CD4-positive, alpha-beta T cell (primary cell): ENCODE results near the gene MEGF11. TPM values are rescaled to one million over a fixed set of nuclear protein-coding genes. Genes with fewer than 3 reads are reported as not detected.

ENCODE experiments used
- ATAC-seq: fragments of 200-7000 bp; cut with Tn5 transposase; one replicate; pipeline ENCODE4 v1.10.0; 2022; ENCODE audit warnings: mild to moderate bottlenecking; ENCODE audit not compliant: poor library complexity
- CTCF ChIA-PET: fragments of 350-600 bp; sonication (Branson Sonifier 250); formaldehyde crosslinking; loops from one replicate; lab custom pipeline; 2021; ENCODE audit warnings: antibody characterized with exemption, inconsistent platforms; lab: Charles Lee
- POLR2A ChIA-PET: fragments of 350-600 bp; sonication (Branson Sonifier 250); formaldehyde crosslinking; loops from one replicate; lab custom pipeline; 2021; ENCODE audit warnings: antibody characterized with exemption, inconsistent platforms; lab: Charles Lee
- DNase-seq, 14 experiments: peaks; one replicate each; pipeline ENCODE4 v3.0.0-alpha.2; 2013 to 2020; ENCODE audit warnings: mixed read lengths in 2 of 14
- H3K27ac ChIP-seq, 2 donors: one replicate each; pipeline versions ENCODE4 v1.5.1 to v1.7.0; 2013; ENCODE audit warnings: low read length in 2 of 2, low read depth in 1 of 2, mild to moderate bottlenecking in 1 of 2
- H3K27me3 ChIP-seq, 2 experiments: 1 replicate in 1 of 2; 2 replicates in 1 of 2; pipeline versions ENCODE4 v1.6.1 to v1.7.0; 2013; ENCODE audit warnings: low read length in 2 of 2, control low read depth in 1 of 2, mild to moderate bottlenecking in 1 of 2, moderate library complexity in 1 of 2; ENCODE audit not compliant: insufficient read depth in 2 of 2, control insufficient read depth in 1 of 2
- H3K36me3 ChIP-seq: one replicate; pipeline ENCODE4 v1.6.1; 2013; ENCODE audit warnings: low read length, control low read depth; ENCODE audit not compliant: insufficient read depth
- H3K4me1 ChIP-seq: one replicate; pipeline ENCODE4 v1.6.1; 2013; ENCODE audit warnings: low read length, control low read depth; ENCODE audit not compliant: insufficient read depth
- H3K4me3 ChIP-seq: one replicate; pipeline ENCODE4 v1.5.1; 2013; ENCODE audit warnings: mild to moderate bottlenecking, low read length, moderate library complexity
- H3K9me3 ChIP-seq, 2 experiments: 1 replicate in 1 of 2; 2 replicates in 1 of 2; pipeline versions ENCODE4 v1.6.1 to v1.7.0; 2013; ENCODE audit warnings: low read length in 2 of 2, mild to moderate bottlenecking in 2 of 2, control low read depth in 1 of 2, moderate library complexity in 1 of 2; ENCODE audit not compliant: control insufficient read depth in 1 of 2, insufficient read depth in 1 of 2
- H3K27ac Mint-ChIP-seq: one replicate; pipeline ENCODE4 v1.8.0; 2020; ENCODE audit warnings: mixed read lengths
- H3K27me3 Mint-ChIP-seq: one replicate; pipeline ENCODE4 v1.8.0; 2021; ENCODE audit warnings: mixed read lengths
- H3K36me3 Mint-ChIP-seq: one replicate; pipeline ENCODE4 v1.8.0; 2021; ENCODE audit warnings: low read depth, mixed read lengths
- H3K4me1 Mint-ChIP-seq: one replicate; pipeline ENCODE4 v1.8.0; 2021; ENCODE audit warnings: low read depth, mixed read lengths
- H3K4me3 Mint-ChIP-seq: one replicate; pipeline ENCODE4 v1.8.0; 2020; ENCODE audit warnings: mild to moderate bottlenecking, mixed read lengths
- H3K9me3 Mint-ChIP-seq: one replicate; pipeline ENCODE4 v1.8.0; 2020; ENCODE audit warnings: mixed read lengths
- CTCF ChIP-seq: fragments of 200-600 bp; IDR thresholded peaks from one replicate; pipeline ENCODE4 v1.8.0; 2022; ENCODE audit warnings: antibody characterized with exemption, mild to moderate bottlenecking
- intact Hi-C, 2 experiments: fragments of 100-400 bp; cut with DNase I in 1 of 2; cut with micrococcal nuclease in 1 of 2; formaldehyde crosslinking; loops; one replicate each; pipeline versions ENCODE4 v1.15.1 to v1.9.0; 2023 to 2025; cut with DNase I, micrococcal nuclease
- microRNA-seq: library from miRNA; unstranded; fragments of <30 nt; microRNA quantifications from one replicate; pipeline ENCODE4 v1.2.0, GENCODE V29; 2021; ENCODE audit warnings: borderline microRNAs expressed, borderline replicate concordance
- total RNA-seq, 174 experiments: library from RNA in 2 of 174; stranded (reverse) in 2 of 174; gene quantifications; one replicate each; pipeline ENCODE4 v1.2.3 and lab custom pipeline; 2021 to 2026

Gene MEGF11
- total RNA-seq, 2 experiments from 2014 or later = not detected

- ChIA-PET CTCF (interaction anchor here (0.7 kb wide), 1 partner anchor 211 kb away, joined by 3 read pairs; no protein-coding TSS in a partner anchor), POLR2A (no interaction called here)
- Mint-ChIP-seq H3K27ac (no peak overlapping the region), H3K36me3 (no peaks in the 10 kb centered on the region), H3K4me3 (no peak overlapping the region), H3K27me3 (peaks cover 5% of the 10 kb centered on the region), H3K4me1 (no peaks in the 10 kb centered on the region), H3K9me3 (no peaks in the 10 kb centered on the region)
- Histone ChIP-seq H3K9me3 (no peaks in the 10 kb centered on the region), H3K4me1 (no peaks in the 10 kb centered on the region), H3K36me3 (no peaks in the 10 kb centered on the region), H3K27me3 (no peaks in the 10 kb centered on the region), H3K4me3 (no peak overlapping the region), H3K27ac (no peak overlapping the region)
- no peak for TF ChIP-seq CTCF
- no peak for ATAC-seq
- DNase-seq = no peak
- intact Hi-C loops = no loop called here
These were observed 405.6 kb downstream of the MEGF11 start for GRCh38 chr15:65847989-65848388.

GRCh38 chr15:65845826-65846519 is 407.6 kb downstream of the MEGF11 start:
- Histone ChIP-seq H3K4me1 (no peaks in the 10 kb centered on the region), H3K9me3 (no peaks in the 10 kb centered on the region), H3K27ac (no peak overlapping the region), H3K36me3 (no peaks in the 10 kb centered on the region), H3K27me3 (no peaks in the 10 kb centered on the region), H3K4me3 (no peak overlapping the region)
- ChIA-PET POLR2A (no interaction called here), CTCF (interaction anchor here (0.9 kb wide), 1 partner anchor 170 kb away, joined by 3 read pairs; no protein-coding TSS in a partner anchor)
- peaks cover 5% of the 10 kb centered on the region for H3K27me3 Mint-ChIP-seq
- no peak overlapping the region for H3K27ac Mint-ChIP-seq
- no peak overlapping the region for H3K4me3 Mint-ChIP-seq
- no peaks in the 10 kb centered on the region for H3K36me3 Mint-ChIP-seq
- no peak for DNase-seq
- intact Hi-C loops = no loop called here
- no peak for ATAC-seq
- no peak for TF ChIP-seq CTCF
- no peaks in the 10 kb centered on the region for H3K9me3 Mint-ChIP-seq
- no peaks in the 10 kb centered on the region for H3K4me1 Mint-ChIP-seq

Small RNA genes within 50 kb of the gene (microRNA-seq; reads per million reads assigned to microRNA genes)
- gene MIR4311 = not detected

Other genes with a start within 250 kb of the MEGF11 start
- 10 to 100 TPM; 22.6 to 24.3 TPM for gene DIS3L, start 39.8 kb upstream of the MEGF11 start, total RNA-seq
- 1 to 10 TPM; 3.7 to 3.9 TPM for gene TIPIN, start 102.9 kb upstream of the MEGF11 start, total RNA-seq
- gene MAP2K1, start 133.2 kb upstream of the MEGF11 start, total RNA-seq = 10 to 100 TPM; 33.8 to 34.7 TPM
- 10 to 100 TPM; 23.8 to 24.1 TPM for gene SNAPC5, start 244.0 kb upstream of the MEGF11 start, total RNA-seq